SK-N-SH (cell line): ENCODE measurements around the gene FCHO1. TPM values are rescaled to one million over a fixed set of nuclear protein-coding genes. Genes with fewer than 3 reads are reported as not detected.
"Not testable (repeated sequence)": the region's sequence is repeated elsewhere in the genome, so short reads cannot be mapped to it uniquely, and the experiment has no call there.

Experiments used
- CTCF ChIA-PET: fragments of 300-600, 350-600 bp; formaldehyde crosslinking; extraction: SDS; loops from one replicate; lab custom pipeline; 2021; lab: Yijun Ruan, JAX
- POLR2A ChIA-PET: fragments of 350-600 bp; sonication (Branson Sonifier 250); formaldehyde crosslinking; extraction: SDS; loops from one replicate; lab custom pipeline; 2020; ENCODE audit warnings: antibody characterized with exemption, inconsistent platforms; lab: Yijun Ruan, JAX
- DNase-seq: peaks from one replicate; pipeline ENCODE4 v3.0.0; 2012
- H2AFZ ChIP-seq: fragments of 200-600 bp; sonication (generic); 2 replicates; pipeline ENCODE4 v1.8.1; 2016; ENCODE audit warnings: antibody characterized with exemption, mild to moderate bottlenecking, low read depth
- H3F3A ChIP-seq: fragments of 200-600 bp; sonication (generic); replicated peaks from 2 replicates; pipeline ENCODE3; 2016; ENCODE audit warnings: antibody characterized with exemption, mild to moderate bottlenecking; ENCODE audit not compliant: insufficient read depth
- H3K27ac ChIP-seq, 2 experiments: fragments of 200-500 bp in 1 of 2; fragments of 200-600 bp in 1 of 2; sonication (Bioruptor generic) in 1 of 2; sonication (generic), shearing (Covaris generic) in 1 of 2; 2 replicates each; pipeline versions ENCODE4 v1.5.1 to v1.6.1; 2014 to 2016; ENCODE audit warnings: low read depth in 2 of 2, inconsistent platforms in 1 of 2, low read length in 1 of 2, mild to moderate bottlenecking in 1 of 2, mixed read lengths in 1 of 2
- H3K27me3 ChIP-seq: fragments of 200-600 bp; sonication (generic), shearing (Covaris generic); 2 replicates; pipeline ENCODE4 v1.6.1; 2016; ENCODE audit warnings: mixed run types; ENCODE audit not compliant: insufficient read depth
- H3K36me3 ChIP-seq, 2 experiments: fragments of 200-500 bp in 1 of 2; fragments of 200-600 bp in 1 of 2; sonication (Bioruptor generic) in 1 of 2; sonication (generic) in 1 of 2; replicated peaks in 1 of 2; 2 replicates each; pipeline versions ENCODE3 to v1.5.1; 2014 to 2016; ENCODE audit warnings: low read length in 1 of 2, mild to moderate bottlenecking in 1 of 2; ENCODE audit not compliant: insufficient read depth in 2 of 2, control insufficient read depth in 1 of 2
- H3K4me1 ChIP-seq, 2 experiments: fragments of 200-500 bp in 1 of 2; fragments of 200-600 bp in 1 of 2; sonication (Bioruptor generic) in 1 of 2; sonication (generic), shearing (Covaris generic) in 1 of 2; 2 replicates each; pipeline versions ENCODE4 v1.5.1 to v1.6.1; 2014 to 2016; ENCODE audit warnings: low read depth in 1 of 2, low read length in 1 of 2, mixed run types in 1 of 2; ENCODE audit not compliant: insufficient read depth in 2 of 2, control insufficient read depth in 1 of 2
- H3K4me2 ChIP-seq: fragments of 200-600 bp; sonication (generic), shearing (Covaris generic); 2 replicates; pipeline ENCODE4 v1.6.1; 2017; ENCODE audit warnings: mixed run types
- H3K4me3 ChIP-seq, 2 experiments: fragments of 200-500 bp in 1 of 2; fragments of 200-600 bp in 1 of 2; sonication (Bioruptor generic) in 1 of 2; sonication (generic), shearing (Covaris generic) in 1 of 2; 2 replicates each; pipeline versions ENCODE4 v1.5.1 to v1.8.1; 2014 to 2016; ENCODE audit warnings: low read depth in 2 of 2, inconsistent platforms in 1 of 2, low read length in 1 of 2, mild to moderate bottlenecking in 1 of 2, mixed read lengths in 1 of 2, moderate library complexity in 1 of 2
- H3K79me2 ChIP-seq: fragments of 200-600 bp; sonication (generic); 2 replicates; pipeline ENCODE4 v1.8.1; 2017; ENCODE audit warnings: mild to moderate bottlenecking; ENCODE audit not compliant: insufficient read depth
- H3K9ac ChIP-seq: fragments of 200-600 bp; sonication (generic); 2 replicates; pipeline ENCODE4 v1.6.1; 2017; ENCODE audit warnings: mixed run types
- H3K9me2 ChIP-seq: fragments of 200-600 bp; sonication (generic); 2 replicates; pipeline ENCODE4 v1.6.1; 2017; ENCODE audit warnings: mixed run types
- H3K9me3 ChIP-seq: fragments of 200-600 bp; sonication (generic); 2 replicates; pipeline ENCODE4 v1.6.1; 2017; ENCODE audit warnings: mixed run types, mild to moderate bottlenecking, moderate library complexity
- H4K20me1 ChIP-seq: fragments of 200-600 bp; sonication (generic); 2 replicates; pipeline ENCODE4 v1.6.1; 2017; ENCODE audit warnings: mild to moderate bottlenecking, mixed run types; ENCODE audit not compliant: insufficient read depth
- EZH2phosphoT487 ChIP-seq: fragments of 200-600 bp; sonication (generic); IDR thresholded peaks from 2 replicates; pipeline ENCODE4 v1.6.1; 2017; ENCODE audit warnings: low read depth, mixed run types, mild to moderate bottlenecking, antibody characterized with exemption, moderate library complexity, borderline replicate concordance
- FOXM1 ChIP-seq: IDR thresholded peaks from 2 replicates; pipeline ENCODE4 v1.4.0; 2012; ENCODE audit warnings: low read depth, mild to moderate bottlenecking
- GABPA ChIP-seq: IDR thresholded peaks from 2 replicates; pipeline ENCODE4 v1.4.0; 2012; ENCODE audit warnings: low read depth, mild to moderate bottlenecking
- MEF2A ChIP-seq: IDR thresholded peaks from 2 replicates; pipeline ENCODE4 v1.4.0; 2012; ENCODE audit warnings: low read depth, borderline replicate concordance
- RCOR1 ChIP-seq: fragments of 150-350 bp; IDR thresholded peaks from 2 replicates; pipeline ENCODE4 v1.6.1; 2017; ENCODE audit warnings: antibody characterized with exemption, low read length
- SIN3A ChIP-seq: IDR thresholded peaks from 2 replicates; pipeline ENCODE4 v1.6.1; 2012; ENCODE audit warnings: low read depth, mild to moderate bottlenecking, low read length, moderate library complexity, borderline replicate concordance
- SMC3 ChIP-seq: IDR thresholded peaks from 2 replicates; pipeline ENCODE4 v1.6.1; 2012; ENCODE audit warnings: low read depth, low read length, improper control_type of control experiment
- TAF1 ChIP-seq: IDR thresholded peaks from 2 replicates; pipeline ENCODE4 v1.6.1; 2012; ENCODE audit warnings: low read depth, mild to moderate bottlenecking, low read length, moderate library complexity, borderline replicate concordance
- TCF12 ChIP-seq: IDR thresholded peaks from 2 replicates; pipeline ENCODE4 v1.4.0; 2012
- TEAD4 ChIP-seq: IDR thresholded peaks from 2 replicates; pipeline ENCODE4 v1.4.0; 2012; ENCODE audit warnings: mild to moderate bottlenecking, borderline replicate concordance; ENCODE audit not compliant: insufficient read depth
- USF1 ChIP-seq: IDR thresholded peaks from 2 replicates; pipeline ENCODE4 v1.4.0; 2012; ENCODE audit warnings: low read depth, borderline replicate concordance
- WGBS: methylation state at CpG from one replicate; pipeline ENCODE4 v1.1.6; 2017; ENCODE audit warnings: low lambda C conversion rate; 5-methylcytosine and 5-hydroxymethylcytosine counted together
- polyA plus RNA-seq, 3 experiments: library from polyadenylated mRNA; depleted of rRNA; stranded (reverse); fragments of >200 nt; gene quantifications; 2 replicates each; pipeline ENCODE4 v1.2.3, GENCODE V29; 2012

The FCHO1 gene
- polyA plus RNA-seq, 1 of the 3 experiments (the other 2 are of a cell fraction), result 0.71 TPM

DNA sequence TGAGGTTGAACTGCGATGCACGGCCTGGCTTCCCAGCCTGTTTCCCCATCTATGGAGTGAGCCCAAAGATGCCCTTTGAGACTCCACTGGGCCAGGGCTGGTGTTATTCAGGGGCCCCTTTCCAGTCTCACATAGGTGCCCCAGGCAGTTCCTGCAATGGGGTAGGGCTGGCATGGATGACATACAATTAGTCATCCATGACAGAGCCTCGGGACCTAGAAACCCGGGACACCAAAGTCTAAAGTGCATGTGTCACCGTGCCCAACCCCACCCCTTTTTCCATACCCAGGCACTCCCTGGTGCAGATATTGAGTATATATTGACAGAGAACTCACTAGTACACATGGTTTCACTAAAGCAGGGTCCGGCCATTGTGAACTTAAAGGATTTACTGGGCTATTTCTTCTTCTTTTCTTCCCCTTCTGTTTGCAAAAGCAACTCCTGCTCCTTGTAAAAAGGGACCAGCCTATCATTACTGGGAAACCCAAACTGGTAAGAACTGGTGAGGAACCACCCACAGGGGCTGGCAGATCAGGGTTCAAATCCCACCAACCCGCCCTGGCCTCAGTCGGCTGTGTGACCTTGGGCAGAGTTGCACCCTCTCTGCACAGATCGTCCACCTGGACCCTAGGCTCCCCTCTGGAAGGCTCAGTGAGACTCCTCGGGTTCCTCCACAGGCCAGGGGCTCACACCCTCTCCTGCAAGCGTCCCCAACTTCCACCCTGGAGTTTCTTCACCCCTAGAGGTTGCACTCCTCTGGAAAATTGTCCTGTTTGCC is 46.3 kb downstream of the FCHO1 start:
- Histone ChIP-seq H3K79me2 (no peaks in the 10 kb centered on the region), H3K4me3 (no peak overlapping the region), H3F3A (no peaks in the 10 kb centered on the region), H3K36me3 (no peaks in the 10 kb centered on the region), H3K9me3 (no peaks in the 10 kb centered on the region), H3K27ac (no peak overlapping the region), H4K20me1 (no peaks in the 10 kb centered on the region), H2AFZ (no peak overlapping the region), H3K9me2 (no peaks in the 10 kb centered on the region), H3K4me2 (no peak overlapping the region), H3K9ac (no peak overlapping the region), H3K4me1 (peaks cover 5 to 21% of the 10 kb centered on the region in 2 experiments; a peak in 2 of 4 replicates), H3K27me3 (peaks cover 13% of the 10 kb centered on the region)
- 32% methylated on average over 6 of the region's 11 CpGs for WGBS
- TF ChIP-seq SMC3, result no peak
- no peak for TF ChIP-seq MEF2A
- TF ChIP-seq GABPA, result no peak
- TF ChIP-seq FOXM1, result no peak
- no peak for TF ChIP-seq RCOR1
- no peak for TF ChIP-seq TAF1
- TF ChIP-seq USF1, result no peak
- TF ChIP-seq TCF12, result no peak
- TF ChIP-seq SIN3A, result no peak
- no peak for TF ChIP-seq TEAD4
- TF ChIP-seq EZH2phosphoT487, result no peak
- CTCF ChIA-PET, result interaction anchor here (0.8 kb wide), 1 partner anchor 23 kb away, joined by 3 read pairs; no protein-coding TSS in a partner anchor
- peak; percentile 48 for DNase-seq
- POLR2A ChIA-PET, result no interaction called here

DNA sequence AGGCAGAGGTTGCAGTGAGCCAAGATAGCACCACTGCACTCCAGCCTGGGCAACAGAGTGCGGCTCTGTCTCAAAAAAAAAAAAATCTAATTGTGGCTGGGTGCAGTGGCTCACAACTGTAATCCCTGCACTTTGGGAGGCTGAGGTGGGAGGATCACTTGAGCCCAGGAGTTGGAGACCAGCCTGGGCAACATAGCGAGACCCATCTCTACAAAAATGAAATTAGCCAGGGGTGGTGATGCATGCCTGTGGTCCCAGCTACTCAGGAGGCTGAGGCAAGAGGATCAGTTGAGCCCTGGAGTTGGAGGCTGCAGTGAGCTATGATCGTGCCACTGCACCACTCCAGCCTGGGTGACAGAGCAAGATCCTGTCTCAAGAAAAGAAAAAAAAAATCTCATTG is 47.3 kb downstream of the FCHO1 start:
- Histone ChIP-seq H3K4me1 (peaks cover 5 to 21% of the 10 kb centered on the region in 2 experiments; a peak in 2 of 4 replicates), H3K27me3 (peaks cover 13% of the 10 kb centered on the region)
- H3K4me2 ChIP-seq, H3K9ac ChIP-seq, DNase-seq, H3K27ac ChIP-seq, H3K36me3 ChIP-seq, H3F3A ChIP-seq, H3K9me3 ChIP-seq, H4K20me1 ChIP-seq, H3K4me3 ChIP-seq, H3K79me2 ChIP-seq, POLR2A ChIA-PET, H2AFZ ChIP-seq, H3K9me2 ChIP-seq: not testable (repeated sequence)
- 85% methylated on average over 3 of the region's 3 CpGs for WGBS
- CTCF ChIA-PET, result interaction anchor here (0.8 to 1.2 kb wide), 2 partner anchors 57 to 70 kb away, joined by 3 to 4 read pairs; no protein-coding TSS in a partner anchor
